GM18951 (cell line): ENCODE data around the gene SLC35C1.
"Not testable (repeated sequence)": the region's sequence is repeated elsewhere in the genome, so short reads cannot be mapped to it uniquely, and the experiment has no call there.

Experiments used
- POLR2A ChIP-seq: IDR thresholded peaks from 4 replicates; pipeline ENCODE4 v1.6.1; 2011; ENCODE audit warnings: mild to moderate bottlenecking; ENCODE audit not compliant: insufficient read length, insufficient read depth; ENCODE audit errors: extremely low read depth
- in situ Hi-C: fragments of 300-500 bp; cut with MboI; formaldehyde crosslinking; loops from one replicate; pipeline ENCODE4 v1.12.0; 2022; ENCODE audit warnings: low sequenced_read_pairs, mixed read lengths, inconsistent platforms; ENCODE audit not compliant: unreplicated experiment

Gene SLC35C1

DNA sequence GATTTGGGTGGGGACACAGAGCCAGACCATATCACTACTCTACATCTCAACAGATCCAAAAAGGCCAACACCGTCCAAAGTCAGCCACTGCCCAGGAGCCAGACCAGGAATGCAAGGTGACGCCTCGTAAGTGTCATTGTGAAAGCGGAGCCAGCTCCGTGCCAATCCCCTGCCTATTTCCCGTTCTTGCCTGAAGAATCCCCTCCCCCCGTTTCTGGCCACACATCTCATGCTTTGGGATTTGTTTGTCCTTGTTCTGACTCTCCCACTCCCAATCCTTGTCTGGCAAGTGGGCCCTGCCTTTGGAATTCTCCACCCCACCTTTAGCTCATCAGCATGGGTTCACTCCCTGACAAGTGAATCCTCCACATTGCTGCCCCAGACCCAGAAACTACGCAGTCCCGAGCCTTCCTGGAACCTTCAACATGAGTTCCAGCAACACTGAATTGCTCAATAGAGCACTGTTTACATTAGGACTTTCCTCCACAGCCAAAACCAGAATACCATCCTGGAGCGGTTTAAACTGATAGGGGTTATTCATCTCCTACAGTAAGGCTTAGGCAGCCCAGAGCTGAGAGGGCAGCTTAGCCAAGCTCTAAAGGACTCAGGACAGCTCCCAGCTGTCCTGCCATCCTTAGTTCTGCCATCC is 6.0 kb upstream of the SLC35C1 start:
- no peak for TF ChIP-seq POLR2A
- in situ Hi-C loops: no loop called here

DNA sequence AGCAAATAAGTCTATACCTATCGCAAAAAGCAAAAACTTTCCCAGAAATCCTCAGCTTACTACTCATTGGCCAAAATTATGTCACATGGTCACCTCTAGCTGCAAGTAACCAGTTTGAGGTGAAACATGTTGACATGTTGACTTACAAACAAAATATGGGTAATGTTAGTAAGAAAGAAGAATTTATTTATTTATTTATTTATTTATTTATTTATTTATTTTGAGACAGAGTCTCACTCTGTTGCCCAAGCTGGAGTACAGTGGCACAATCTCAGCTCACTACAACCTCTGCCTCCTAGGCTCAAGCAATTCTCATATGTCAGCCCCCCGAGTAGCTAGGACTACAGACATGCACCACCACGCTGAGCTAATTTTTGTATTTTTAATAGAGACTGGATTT is 5.4 kb upstream of the SLC35C1 start:
- TF ChIP-seq POLR2A: no peak
- in situ Hi-C loops: no loop called here

DNA sequence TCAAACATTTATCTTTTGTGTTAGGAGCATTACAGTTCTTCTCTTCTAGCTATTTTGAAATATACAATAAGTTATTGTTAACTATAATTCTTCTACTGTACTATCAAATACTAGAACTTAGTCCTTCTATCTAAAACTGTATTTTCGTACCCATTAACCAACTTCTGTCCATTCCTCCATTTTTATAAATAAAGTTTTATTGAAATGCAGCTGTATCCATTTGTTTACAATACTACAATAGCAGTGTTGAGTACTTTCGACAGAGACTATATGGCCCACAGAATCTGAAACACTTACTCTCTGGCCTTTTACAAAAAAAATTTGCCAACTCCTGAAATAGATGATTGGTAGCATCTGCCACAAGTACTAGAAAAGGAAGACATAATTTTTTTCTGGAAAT is 4.7 kb upstream of the SLC35C1 start:
- in situ Hi-C loops: no loop called here
- TF ChIP-seq POLR2A: no peak

DNA sequence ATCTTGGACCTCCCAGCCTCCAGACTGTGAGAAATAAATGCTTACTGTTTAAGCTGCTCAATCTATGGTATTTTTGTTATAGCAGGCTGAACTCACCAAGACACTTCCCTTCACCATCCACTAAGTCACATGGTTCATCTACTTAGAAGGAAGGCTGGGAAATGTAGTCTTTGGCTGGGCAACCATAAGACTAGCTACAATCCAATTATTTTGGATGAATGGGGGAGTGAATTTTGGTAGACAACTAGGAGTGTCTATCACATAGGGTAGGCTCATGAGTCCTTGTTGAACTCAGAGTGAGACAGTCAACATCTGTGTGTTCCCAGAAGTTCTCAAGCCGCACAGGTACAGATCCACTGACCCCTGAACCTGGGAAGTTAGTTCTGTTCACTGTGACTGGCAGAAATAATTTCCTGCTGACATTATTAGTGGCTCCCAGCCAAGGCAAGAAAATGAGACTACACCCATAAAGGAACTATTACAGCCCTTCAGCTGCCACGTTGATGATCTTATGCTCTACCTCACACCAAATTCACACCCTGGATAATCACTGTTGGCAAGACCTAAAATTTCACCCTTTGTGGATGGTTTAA is 3.1 kb upstream of the SLC35C1 start:
- in situ Hi-C loops: no loop called here
- TF ChIP-seq POLR2A: no peak

DNA sequence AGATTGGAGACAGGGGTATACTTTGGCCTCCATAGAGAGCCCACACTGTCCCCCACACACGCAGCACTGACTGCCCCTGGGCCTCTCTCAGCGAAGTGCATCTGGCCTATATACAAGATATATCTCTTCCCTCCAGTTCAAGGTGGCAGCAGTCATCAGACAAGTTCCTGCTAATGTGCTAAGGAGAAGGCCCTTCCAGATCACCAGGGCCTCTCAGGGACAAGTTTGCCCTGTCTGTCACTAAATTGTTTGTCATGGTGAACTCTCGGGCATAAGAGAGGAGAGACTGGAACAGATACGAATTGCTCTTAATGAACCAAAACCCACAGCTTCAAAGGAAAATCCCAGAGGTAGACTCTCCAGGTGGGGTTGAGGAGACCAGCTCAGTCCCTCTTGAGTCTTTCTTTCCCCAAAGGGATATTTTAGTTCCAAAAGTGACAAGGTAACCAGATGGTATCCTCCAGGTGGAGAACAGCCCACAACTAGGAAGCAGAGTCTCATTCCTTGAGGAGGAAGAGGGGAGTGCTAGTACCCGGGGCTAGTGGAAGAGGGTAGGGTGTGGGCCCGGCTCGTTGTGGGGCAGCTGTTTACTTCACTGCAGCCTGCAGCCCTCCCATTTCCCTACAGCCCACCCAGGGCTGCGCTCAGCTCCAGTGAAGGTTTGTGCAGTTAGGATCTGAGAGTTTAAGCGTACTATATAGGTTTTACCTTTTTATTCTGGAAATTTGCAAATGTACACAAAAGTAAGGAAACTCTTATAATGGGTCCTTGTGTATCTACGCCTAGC is 2.2 kb upstream of the SLC35C1 start:
- in situ Hi-C loops: no loop called here
- TF ChIP-seq POLR2A: no peak

DNA sequence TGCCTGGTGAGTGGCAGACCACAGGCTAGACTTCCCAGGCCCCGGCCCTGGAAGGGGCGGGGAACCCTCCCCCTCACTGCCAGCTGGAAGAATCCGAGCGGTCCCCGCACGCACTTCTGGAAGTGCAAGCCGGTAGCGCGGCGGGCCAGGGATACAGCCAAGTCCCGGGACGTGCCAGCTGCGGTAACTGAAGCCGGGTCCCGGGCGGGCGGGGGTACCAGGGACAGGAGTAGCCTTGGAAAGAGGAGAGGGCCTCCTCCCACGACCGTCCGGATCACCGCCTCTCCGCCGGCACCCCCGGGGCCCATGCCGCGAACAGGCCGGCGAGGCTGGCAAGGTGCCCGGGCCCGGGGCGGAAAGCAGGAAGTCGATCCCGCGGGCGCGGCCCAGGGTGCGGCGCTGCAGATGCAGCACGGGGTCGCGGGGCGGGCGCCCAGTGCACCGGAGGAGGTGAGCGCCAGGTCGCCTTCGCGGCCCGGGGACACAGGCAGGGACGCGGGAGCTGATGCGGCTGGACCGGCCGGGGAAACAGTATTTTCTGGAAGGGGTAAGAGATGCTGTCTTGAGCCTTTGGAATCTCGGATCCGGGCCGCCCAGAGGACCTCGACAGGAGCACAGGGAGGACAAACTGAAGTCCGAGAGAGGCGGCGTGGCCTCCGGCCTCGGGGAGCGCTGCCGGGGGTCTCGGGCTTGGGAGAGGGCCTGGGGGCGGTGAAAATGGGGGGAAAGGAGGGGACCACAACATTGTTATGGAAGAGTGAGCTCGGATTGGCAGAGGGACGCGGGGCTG is 783 bp upstream of the SLC35C1 start:
- in situ Hi-C loops: no loop called here
- TF ChIP-seq POLR2A: no peak

DNA sequence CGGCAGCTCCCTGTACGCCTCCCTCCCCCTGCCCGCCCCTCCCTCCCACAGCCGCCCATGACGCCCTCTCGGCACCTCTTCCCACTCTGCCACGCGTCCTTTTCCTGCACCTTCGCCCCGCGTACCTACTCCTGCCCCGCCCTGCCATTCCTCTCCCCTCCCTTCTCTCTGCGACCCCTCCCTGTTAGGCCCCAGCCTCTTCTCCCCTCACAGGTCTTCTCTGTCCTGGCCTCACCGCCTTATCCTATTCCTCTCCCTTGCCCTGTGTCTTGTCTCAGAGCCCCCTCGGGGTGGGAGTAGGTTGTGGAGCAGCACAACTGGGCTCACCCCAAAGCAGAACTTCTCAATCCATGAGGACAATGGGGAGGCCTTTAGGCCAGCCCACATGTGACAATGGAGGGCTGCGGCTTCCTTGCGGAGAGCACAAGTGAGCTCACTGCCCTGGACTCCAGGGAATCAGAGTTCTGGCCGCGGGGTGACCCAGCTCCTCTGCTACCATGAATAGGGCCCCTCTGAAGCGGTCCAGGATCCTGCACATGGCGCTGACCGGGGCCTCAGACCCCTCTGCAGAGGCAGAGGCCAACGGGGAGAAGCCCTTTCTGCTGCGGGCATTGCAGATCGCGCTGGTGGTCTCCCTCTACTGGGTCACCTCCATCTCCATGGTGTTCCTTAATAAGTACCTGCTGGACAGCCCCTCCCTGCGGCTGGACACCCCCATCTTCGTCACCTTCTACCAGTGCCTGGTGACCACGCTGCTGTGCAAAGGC is 539 bp downstream of the SLC35C1 start:
- in situ Hi-C loops: no loop called here
- no peak for TF ChIP-seq POLR2A

DNA sequence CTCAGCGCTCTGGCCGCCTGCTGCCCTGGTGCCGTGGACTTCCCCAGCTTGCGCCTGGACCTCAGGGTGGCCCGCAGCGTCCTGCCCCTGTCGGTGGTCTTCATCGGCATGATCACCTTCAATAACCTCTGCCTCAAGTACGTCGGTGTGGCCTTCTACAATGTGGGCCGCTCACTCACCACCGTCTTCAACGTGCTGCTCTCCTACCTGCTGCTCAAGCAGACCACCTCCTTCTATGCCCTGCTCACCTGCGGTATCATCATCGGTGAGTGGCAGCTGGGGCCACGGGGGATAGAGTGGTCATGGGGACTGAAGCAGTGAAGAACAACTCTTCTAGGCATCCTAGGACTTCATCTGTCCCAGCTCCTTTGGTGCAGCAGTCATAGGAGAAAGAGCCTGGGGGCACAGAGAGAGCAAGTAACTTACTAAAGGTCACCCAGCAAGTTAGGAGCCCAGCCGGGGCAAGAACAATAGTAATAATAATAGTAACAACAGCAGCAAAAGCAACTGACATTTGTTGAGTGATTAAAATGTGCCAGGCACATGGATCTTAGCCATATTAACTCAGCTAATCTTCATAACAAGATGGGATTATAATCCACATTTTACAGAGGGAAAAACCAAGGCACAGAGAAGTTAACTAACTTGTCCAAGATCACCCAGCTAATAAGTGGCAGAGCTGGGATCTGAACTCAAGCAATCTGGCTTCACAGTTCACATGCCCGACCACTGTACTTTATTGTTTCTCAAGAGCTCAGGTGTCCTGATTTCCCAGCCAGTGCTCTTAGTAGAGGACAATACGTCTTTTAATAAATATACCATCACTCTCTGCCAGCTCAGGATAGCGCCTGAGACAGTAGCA is 1.4 kb downstream of the SLC35C1 start:
- TF ChIP-seq POLR2A: no peak
- in situ Hi-C loops: no loop called here

DNA sequence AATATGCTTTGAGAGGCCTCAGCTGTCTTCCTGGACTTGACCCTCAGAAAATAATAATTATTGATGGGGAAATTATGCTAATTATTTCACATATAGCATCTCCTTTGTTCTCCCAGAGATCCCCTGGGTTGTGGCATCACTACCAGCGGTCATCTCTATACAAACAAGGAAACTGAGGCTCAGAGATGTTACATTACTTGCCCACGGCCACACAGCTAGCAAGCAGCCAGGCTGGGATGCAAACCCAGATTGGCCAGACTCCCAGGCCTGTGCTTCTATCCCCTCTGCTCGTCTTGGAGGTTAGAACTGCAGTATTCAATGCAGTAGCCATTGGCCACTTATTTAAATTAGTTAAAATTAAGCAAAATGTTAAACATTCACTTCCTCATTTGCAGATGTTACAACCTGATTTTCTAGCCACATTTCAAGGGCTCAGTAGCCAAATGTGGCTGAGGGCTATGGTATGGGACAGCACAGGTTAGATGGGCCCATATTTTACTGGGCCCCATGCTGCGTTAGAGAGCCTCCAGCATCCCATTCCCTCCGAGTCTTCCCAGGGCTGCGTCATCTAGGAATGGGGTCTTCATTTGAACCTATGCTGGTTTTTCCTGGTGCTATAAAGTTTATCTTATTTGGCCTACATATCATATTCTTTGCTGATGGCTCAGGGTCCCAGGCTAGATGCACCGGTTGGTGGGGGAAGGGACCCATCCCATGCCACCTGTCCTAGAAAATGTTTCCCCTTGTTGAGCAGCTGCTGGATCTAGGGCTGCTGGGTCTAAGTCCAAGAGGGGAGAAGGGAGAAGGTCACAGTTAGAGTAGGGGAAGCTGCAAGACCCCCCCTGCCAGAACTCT is 2.2 kb downstream of the SLC35C1 start:
- TF ChIP-seq POLR2A: no peak
- in situ Hi-C loops: no loop called here

DNA sequence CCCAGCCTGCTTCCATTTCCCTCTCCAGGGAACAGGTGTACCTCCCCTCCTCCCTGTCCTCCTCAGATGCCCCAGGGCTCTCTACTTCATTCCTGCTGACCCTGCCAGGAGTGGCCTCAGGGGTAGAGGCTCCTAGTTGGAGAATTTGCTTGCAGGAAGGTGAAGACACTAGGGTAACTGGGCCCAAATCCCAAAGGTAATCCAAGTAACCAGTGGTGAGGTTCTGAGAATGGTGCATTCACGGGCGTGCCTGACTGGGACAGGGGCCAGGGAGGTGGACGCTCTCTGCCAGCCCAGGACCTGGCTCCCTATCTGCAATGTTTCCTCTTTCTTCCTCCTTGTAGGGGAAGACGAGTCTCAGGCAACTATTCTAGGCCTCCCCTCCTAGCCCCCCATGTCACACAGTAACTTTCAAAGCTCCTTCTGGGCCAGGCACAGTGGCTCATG is 2.9 kb downstream of the SLC35C1 start:
- in situ Hi-C loops: no loop called here
- TF ChIP-seq POLR2A: no peak

DNA sequence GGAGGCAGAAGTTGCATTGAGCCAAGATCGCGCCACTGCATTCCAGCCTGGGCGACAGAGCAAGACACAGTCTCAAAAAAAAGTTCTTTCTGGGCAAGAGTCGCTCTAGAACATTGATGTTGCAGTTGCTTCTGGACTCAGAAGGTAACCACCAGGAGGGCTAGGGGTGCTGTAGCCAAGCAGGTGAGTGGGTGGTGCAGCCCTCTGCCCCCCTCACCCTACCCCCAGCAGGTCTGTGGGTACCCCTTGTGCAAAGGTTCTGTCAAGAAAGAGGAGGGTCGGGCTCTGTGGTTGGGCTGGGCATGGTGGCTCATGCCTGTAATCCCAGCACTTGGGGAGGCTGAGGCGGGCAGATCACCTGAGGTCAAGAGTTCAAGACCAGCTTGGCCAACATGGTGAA is 3.5 kb downstream of the SLC35C1 start:
- in situ Hi-C loops: not testable (repeated sequence)
